ENCODE measurements around the gene KHDC1L.
"Not testable (repeated sequence)": the region's sequence is repeated elsewhere in the genome, so short reads cannot be mapped to it uniquely, and the experiment has no call there.

KHDC1L gene

GRCh38 chr6:73204252-73204651 is 21.0 kb downstream of the KHDC1L start:
- no peak for DNase-seq (ENCODE audit: low read depth)

- DNase-seq (ENCODE audit: low read depth): no peak
These were observed 22.2 kb downstream of the KHDC1L start for GRCh38 chr6:73203098-73203497.

DNA sequence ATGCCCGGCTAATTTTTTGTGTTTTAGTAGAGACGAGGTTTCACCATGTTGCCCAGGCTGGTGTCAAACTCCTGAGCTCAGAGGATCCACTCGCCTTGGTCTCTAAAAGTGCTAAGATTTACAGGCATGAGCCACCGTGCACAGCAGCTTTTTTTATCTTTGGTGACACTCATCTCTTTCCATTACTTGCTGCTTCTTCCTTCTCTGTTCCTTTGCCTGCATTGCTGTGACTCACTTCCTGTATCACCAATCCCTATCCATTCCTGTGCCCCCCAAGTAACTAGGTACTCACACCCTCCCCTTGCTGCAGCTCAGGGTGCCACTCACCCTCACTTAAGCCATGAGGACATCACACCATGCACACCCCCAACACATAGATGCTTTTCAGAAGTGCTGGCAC is 24.6 kb downstream of the KHDC1L start:
- no peak for DNase-seq (ENCODE audit: low read depth)

DNA sequence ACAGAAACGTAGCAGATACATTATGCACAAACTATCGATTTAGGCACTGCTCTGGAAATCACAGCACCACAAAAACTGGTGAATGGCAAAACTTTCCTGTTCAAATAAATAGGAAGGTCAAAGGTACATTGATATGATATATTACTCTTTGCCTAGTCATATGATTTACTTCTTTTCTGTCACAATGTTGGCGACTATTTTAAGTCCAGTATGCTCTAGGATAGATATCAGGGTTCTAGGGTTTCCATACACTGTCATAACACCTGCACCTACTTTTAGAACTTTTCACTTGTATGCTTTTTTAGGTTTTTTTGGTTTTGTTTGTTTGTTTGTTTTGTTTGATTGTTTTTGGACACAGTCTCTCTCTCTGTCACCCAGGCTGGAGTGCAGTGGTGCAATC is 25.0 kb downstream of the KHDC1L start:
- DNase-seq (ENCODE audit: low read depth): no peak

GRCh38 chr6:73194744-73195143 is 30.6 kb downstream of the KHDC1L start:
- DNase-seq (ENCODE audit: low read depth): no peak

GRCh38 chr6:73193302-73193701 is 32.0 kb downstream of the KHDC1L start:
- not testable (repeated sequence) for DNase-seq (ENCODE audit: low read depth)

- DNase-seq (ENCODE audit: low read depth): no peak
These were observed 43.2 kb downstream of the KHDC1L start for GRCh38 chr6:73182021-73182607.

GRCh38 chr6:73180763-73181619 is 44.3 kb downstream of the KHDC1L start:
- peak; percentile 60 for DNase-seq (ENCODE audit: low read depth)

DNA sequence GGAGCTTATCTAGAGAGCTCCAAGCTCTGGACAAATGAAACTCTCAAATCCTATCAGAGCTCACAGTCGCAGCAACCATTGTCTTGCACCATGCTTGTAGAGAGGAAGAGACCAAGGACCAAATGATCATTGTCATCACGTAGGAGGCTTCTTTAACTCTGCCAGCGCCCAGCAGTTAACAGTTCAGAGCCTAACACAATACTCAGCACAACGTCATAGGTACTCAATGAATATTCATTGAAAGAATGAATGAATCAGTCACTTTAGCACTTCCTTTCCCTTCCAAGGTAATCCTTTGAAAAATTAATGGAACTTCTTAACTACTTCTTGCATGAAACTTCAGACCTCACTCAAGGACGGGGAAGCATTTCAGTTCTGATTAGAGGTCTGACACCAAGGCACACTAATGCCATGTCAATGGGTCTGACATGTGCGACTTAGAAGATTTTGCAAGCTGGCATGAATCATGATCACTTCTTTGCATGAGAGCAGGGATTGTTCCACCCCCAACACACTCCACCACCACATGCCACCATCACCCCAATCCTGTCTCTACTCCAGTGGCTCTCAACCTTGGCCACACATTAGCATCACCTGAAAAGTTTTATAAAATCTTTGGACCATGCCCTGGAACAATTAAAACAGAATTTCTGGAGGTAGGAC is 45.1 kb downstream of the KHDC1L start:
- DNase-seq (ENCODE audit: low read depth): peak; percentile 46

GRCh38 chr6:73177221-73177944 is 47.9 kb downstream of the KHDC1L start:
- no peak for DNase-seq (ENCODE audit: low read depth)

GRCh38 chr6:73176057-73176456 is 49.2 kb downstream of the KHDC1L start:
- no peak for DNase-seq (ENCODE audit: low read depth)

DNA sequence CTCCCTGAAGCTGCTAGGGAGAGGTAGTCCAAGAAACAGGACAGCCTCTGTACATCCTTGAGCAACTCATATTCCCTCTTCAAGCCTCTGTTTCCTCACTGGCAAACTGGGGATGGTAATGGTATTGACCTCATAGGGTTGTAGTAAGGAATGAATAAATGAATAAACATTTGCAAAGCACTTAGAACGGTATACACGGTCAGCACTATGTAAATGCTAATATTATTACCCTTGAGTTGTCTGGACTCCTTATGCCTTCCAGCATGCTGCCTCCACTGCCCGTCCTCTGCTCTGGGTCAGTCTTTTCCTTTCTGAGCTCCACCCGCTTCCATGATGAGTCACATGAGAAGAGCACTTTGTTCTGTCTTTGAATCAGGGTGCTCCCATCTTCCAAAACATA is 50.6 kb downstream of the KHDC1L start:
- no peak for DNase-seq (ENCODE audit: low read depth)
